Erythroblast (primary cell): ENCODE results near the gene DNASE1L1.

ENCODE experiments used
- GATA1 ChIP-seq: IDR thresholded peaks from 2 replicates; pipeline ENCODE4 v1.6.1; 2011; ENCODE audit warnings: low read depth, mild to moderate bottlenecking, control low read depth, low read length, moderate library complexity
- POLR2A ChIP-seq: IDR thresholded peaks from 2 replicates; pipeline ENCODE4 v1.6.1; 2011; ENCODE audit warnings: mild to moderate bottlenecking, low read length

DNA sequence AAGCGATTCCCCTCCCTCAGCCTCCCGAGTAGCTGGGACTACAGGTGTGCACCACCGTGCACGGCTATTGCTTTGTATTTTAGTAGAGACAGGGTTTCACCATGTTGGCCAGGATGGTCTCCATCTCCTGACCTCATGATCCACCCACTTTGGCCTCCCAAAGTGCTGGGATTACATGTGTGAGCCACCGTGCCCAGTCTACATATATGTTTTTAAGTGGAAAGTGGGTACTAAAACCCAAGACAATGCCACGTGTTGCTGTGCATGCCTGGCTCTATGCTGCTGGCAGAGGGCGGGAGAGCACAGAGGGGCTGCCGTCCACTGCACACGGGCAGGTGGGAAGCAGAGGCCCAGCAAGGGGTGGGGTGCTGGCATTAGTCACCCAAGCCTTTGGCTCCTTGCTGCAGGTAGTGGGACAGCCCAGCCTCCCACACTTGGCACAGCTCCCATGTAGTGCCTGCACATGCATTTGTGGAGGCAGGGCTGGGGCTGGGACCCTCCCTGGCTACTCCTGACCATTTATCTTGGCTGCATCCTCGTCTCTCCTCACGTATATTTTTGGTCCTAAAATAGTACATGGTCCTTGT, 26.5 kb downstream of the DNASE1L1 start:
- peak; percentile 32 for TF ChIP-seq POLR2A
- TF ChIP-seq GATA1: no peak
